ENCODE measurements around the gene IL17B. TPM values are rescaled to one million over a fixed set of nuclear protein-coding genes. Genes with fewer than 3 reads are reported as not detected.

The IL17B gene
- total and polyA plus RNA-seq, 2 experiments from 2014 or later = not detected

- Mint-ChIP-seq H3K9me3 (no peaks in the 10 kb centered on the region; the same call in 2 of the 3 replicates), H3K4me3 (no peak overlapping the region), H3K27ac (no peak overlapping the region; the same call in 1 of the 2 replicates), H3K36me3 (ENCODE audit: low read depth) (no peaks in the 10 kb centered on the region), H3K27me3 (ENCODE audit: insufficient read depth, low read depth, poor library complexity) (peaks cover 3% of the 10 kb centered on the region), H3K4me1 (peaks cover 33% of the 10 kb centered on the region)
- H3K27ac ChIP-seq (ENCODE audit: low read depth) = no peak overlapping the region
- ATAC-seq (no peak), DNase-seq (ENCODE audit: low spot score) (no peak)
- no peak overlapping the region for H3K4me2 ChIP-seq
- no peaks in the 10 kb centered on the region for H3K27me3 ChIP-seq (ENCODE audit: insufficient read depth)
- H3K36me3 ChIP-seq (ENCODE audit: insufficient read depth) = no peaks in the 10 kb centered on the region
- no peaks in the 10 kb centered on the region for H3K9me2 ChIP-seq (ENCODE audit: insufficient read depth)
- no peaks in the 10 kb centered on the region for H3F3A ChIP-seq (replicated peaks; ENCODE audit: low read depth)
- TF ChIP-seq EZH2phosphoT487 (IDR thresholded peaks at IDR 0.05; ENCODE audit: unreplicated experiment) = no peak
- TF ChIP-seq POLR2AphosphoS5 (IDR thresholded peaks at IDR 0.05; ENCODE audit: low read depth) = no peak
- TF ChIP-seq CTCF (conservative IDR thresholded peaks at IDR 0.05; ENCODE audit: low read depth in 2 of 2) = no peak
- no peak for TF ChIP-seq ETS1 (IDR thresholded peaks at IDR 0.05)
- TF ChIP-seq STAT1 (IDR thresholded peaks at IDR 0.05; ENCODE audit: unreplicated experiment) = no peak
- TF ChIP-seq NANOG (IDR thresholded peaks at IDR 0.05; ENCODE audit: borderline replicate concordance) = no peak
- H3K4me1 ChIP-seq (ENCODE audit: insufficient read depth) = peaks cover 16% of the 10 kb centered on the region; the same call in 1 of the 2 replicates
- H3K4me3 ChIP-seq = no peak overlapping the region
- no peak overlapping the region for H2AFZ ChIP-seq
- H4K20me1 ChIP-seq (replicated peaks; ENCODE audit: insufficient read depth) = no peaks in the 10 kb centered on the region
- H3K79me2 ChIP-seq (replicated peaks; ENCODE audit: insufficient read depth) = no peaks in the 10 kb centered on the region
Measured at GRCh38 chr5:149412783-149413476, 33.8 kb upstream of the IL17B start.

DNA sequence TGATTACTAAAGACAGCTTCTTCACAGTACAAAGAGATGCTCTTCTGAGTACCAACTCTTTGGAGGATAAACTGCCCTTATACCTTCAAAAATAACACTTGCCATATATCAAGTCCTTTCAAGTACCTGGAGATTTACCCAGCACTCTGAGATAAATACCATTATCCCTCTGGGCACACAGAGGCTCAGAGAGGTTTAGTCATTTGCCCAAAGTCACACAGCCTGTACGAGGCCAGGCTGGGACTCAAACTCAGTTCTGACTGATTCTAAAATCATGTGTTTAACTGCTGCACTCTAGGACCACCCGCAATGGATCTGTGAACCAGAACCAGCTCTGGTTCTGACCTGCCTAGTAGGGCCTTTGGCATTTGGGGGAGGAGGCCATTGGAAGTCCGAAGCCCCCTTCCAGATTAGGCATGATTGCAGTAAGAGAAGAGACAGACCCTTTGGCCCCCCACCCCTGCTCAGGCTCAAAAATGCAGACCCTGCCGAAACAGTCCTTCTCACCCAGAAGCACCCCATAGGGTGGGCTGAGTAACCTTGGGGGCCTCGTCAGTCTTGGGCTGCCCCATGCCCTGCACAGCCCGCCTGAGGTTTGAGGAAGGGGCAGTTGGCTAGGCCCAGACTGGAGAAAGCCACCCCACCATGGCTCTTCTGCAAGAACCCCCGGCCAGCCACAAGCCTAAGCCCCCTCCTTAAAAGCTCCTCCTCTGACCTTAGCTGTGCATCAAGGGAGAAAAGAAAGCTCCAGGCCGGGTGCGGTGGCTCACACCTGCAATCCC is 32.8 kb upstream of the IL17B start:
- no peaks in the 10 kb centered on the region; the same call in 2 of the 3 replicates for H3K9me3 Mint-ChIP-seq
- H3K27ac Mint-ChIP-seq = no peak overlapping the region
- H3K4me3 Mint-ChIP-seq = no peak overlapping the region
- no peaks in the 10 kb centered on the region for H3K9me2 ChIP-seq (ENCODE audit: insufficient read depth)
- peaks cover 31% of the 10 kb centered on the region for H3K4me1 Mint-ChIP-seq
- peaks cover 8% of the 10 kb centered on the region; the same call in 1 of the 2 replicates for H3K4me1 ChIP-seq (ENCODE audit: insufficient read depth)
- H3K79me2 ChIP-seq (replicated peaks; ENCODE audit: insufficient read depth) = no peaks in the 10 kb centered on the region
- DNase-seq (ENCODE audit: low spot score) = no peak
- H2AFZ ChIP-seq = no peak overlapping the region
- H3K27ac ChIP-seq (ENCODE audit: low read depth) = no peak overlapping the region
- no peaks in the 10 kb centered on the region for H3K36me3 Mint-ChIP-seq (ENCODE audit: low read depth)
- no peak overlapping the region for H3K4me3 ChIP-seq
- no peak overlapping the region for H3K4me2 ChIP-seq
- no peaks in the 10 kb centered on the region for H3K27me3 ChIP-seq (ENCODE audit: insufficient read depth)
- no peaks in the 10 kb centered on the region for H3F3A ChIP-seq (replicated peaks; ENCODE audit: low read depth)
- ATAC-seq = no peak
- no peaks in the 10 kb centered on the region for H3K36me3 ChIP-seq (ENCODE audit: insufficient read depth)
- peaks cover 7% of the 10 kb centered on the region for H3K27me3 Mint-ChIP-seq (ENCODE audit: insufficient read depth, low read depth, poor library complexity)
- H4K20me1 ChIP-seq (replicated peaks; ENCODE audit: insufficient read depth) = no peaks in the 10 kb centered on the region
- TF ChIP-seq EZH2phosphoT487 (IDR thresholded peaks at IDR 0.05; ENCODE audit: unreplicated experiment) (no peak), ZNF114 (CRISPR knock-in tag; IDR thresholded peaks at IDR 0.05) (no peak), CTCF (conservative IDR thresholded peaks at IDR 0.05; ENCODE audit: low read depth in 2 of 2) (no peak), POLR2AphosphoS5 (IDR thresholded peaks at IDR 0.05; ENCODE audit: low read depth) (no peak), STAT1 (IDR thresholded peaks at IDR 0.05; ENCODE audit: unreplicated experiment) (no peak)
- TF ChIP-seq, protein P1, sequence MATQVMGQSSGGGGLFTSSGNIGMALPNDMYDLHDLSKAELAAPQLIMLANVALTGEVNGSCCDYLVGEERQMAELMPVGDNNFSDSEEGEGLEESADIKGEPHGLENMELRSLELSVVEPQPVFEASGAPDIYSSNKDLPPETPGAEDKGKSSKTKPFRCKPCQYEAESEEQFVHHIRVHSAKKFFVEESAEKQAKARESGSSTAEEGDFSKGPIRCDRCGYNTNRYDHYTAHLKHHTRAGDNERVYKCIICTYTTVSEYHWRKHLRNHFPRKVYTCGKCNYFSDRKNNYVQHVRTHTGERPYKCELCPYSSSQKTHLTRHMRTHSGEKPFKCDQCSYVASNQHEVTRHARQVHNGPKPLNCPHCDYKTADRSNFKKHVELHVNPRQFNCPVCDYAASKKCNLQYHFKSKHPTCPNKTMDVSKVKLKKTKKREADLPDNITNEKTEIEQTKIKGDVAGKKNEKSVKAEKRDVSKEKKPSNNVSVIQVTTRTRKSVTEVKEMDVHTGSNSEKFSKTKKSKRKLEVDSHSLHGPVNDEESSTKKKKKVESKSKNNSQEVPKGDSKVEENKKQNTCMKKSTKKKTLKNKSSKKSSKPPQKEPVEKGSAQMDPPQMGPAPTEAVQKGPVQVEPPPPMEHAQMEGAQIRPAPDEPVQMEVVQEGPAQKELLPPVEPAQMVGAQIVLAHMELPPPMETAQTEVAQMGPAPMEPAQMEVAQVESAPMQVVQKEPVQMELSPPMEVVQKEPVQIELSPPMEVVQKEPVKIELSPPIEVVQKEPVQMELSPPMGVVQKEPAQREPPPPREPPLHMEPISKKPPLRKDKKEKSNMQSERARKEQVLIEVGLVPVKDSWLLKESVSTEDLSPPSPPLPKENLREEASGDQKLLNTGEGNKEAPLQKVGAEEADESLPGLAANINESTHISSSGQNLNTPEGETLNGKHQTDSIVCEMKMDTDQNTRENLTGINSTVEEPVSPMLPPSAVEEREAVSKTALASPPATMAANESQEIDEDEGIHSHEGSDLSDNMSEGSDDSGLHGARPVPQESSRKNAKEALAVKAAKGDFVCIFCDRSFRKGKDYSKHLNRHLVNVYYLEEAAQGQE (IDR thresholded peaks at IDR 0.05; ENCODE audit: unreplicated experiment) = no peak

All from GM23338 (cell line).